Right atrium auricular region (tissue), 2 donors: ENCODE measurements around the gene KRTAP9-8. TPM values are rescaled to one million over a fixed set of nuclear protein-coding genes. Genes with fewer than 3 reads are reported as not detected.
"Not testable (repeated sequence)": the region's sequence is repeated elsewhere in the genome, so short reads cannot be mapped to it uniquely, and the experiment has no call there.

ENCODE experiments used
- DNase-seq: peaks from one replicate; pipeline ENCODE4 v3.0.0-alpha.2; 2019; ENCODE audit warnings: low spot score
- H3K27ac ChIP-seq, 2 donors: fragments of 200-600 bp; sonication (generic); 1 replicate in 1 of 2; 2 replicates in 1 of 2; pipeline ENCODE4 v1.5.1; 2016 to 2019
- H3K27me3 ChIP-seq, 2 donors: fragments of 200-600 bp; sonication (generic); one replicate each; pipeline versions ENCODE4 v1.5.1 to v1.6.0; 2017 to 2019
- H3K36me3 ChIP-seq: fragments of 200-600 bp; sonication (generic); one replicate; pipeline ENCODE4 v1.5.1; 2016
- H3K4me1 ChIP-seq, 2 donors: fragments of 200-600 bp; sonication (generic); one replicate each; pipeline versions ENCODE4 v1.5.1 to v1.6.0; 2017 to 2019
- H3K4me3 ChIP-seq, 2 donors: fragments of 200-600 bp; sonication (generic); 1 replicate in 1 of 2; 2 replicates in 1 of 2; pipeline ENCODE4 v1.5.1; 2017 to 2019; ENCODE audit warnings: mild to moderate bottlenecking in 1 of 2, moderate library complexity in 1 of 2
- H3K9me3 ChIP-seq, 2 donors: fragments of 200-600 bp; sonication (generic); one replicate each; pipeline ENCODE4 v1.5.1; 2019
- CTCF ChIP-seq, 2 donors: fragments of 200-600 bp; sonication (generic); IDR thresholded peaks; one replicate each; pipeline ENCODE4 v1.5.1; 2019; ENCODE audit warnings: antibody characterized with exemption in 2 of 2
- total RNA-seq, 2 donors: library from RNA; depleted of rRNA; stranded (reverse); fragments of >200 nt; gene quantifications; one replicate each; pipeline ENCODE4 v1.1.0, GENCODE V29; 2016

KRTAP9-8 gene
- total RNA-seq, 2 donors from 2014 or later = not detected

DNA sequence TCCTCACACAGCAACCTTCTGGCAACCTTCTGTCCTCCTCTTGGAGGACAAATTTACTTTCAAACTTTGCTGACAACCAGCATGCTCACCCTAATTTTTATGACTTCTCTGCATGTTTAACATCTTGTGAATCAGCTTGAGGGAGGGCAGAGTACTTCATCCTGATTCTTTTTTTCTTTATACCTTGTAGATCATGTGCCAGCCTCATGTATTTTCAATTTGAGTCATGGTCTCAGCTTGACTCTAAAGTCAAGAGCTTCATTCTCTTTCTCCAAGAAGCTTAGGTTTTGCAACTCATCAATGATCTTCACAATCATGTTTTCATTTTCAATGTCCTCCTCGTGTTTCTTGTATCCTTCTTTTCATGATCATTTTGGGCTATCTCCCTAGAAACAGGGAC lies 34.1 kb downstream of the KRTAP9-8 start:
- H3K27me3 ChIP-seq = no peaks in the 10 kb centered on the region
- H3K9me3 ChIP-seq = no peaks in the 10 kb centered on the region
- no peaks in the 10 kb centered on the region for H3K36me3 ChIP-seq
- no peaks in the 10 kb centered on the region for H3K4me1 ChIP-seq
- no peak for TF ChIP-seq CTCF (IDR thresholded peaks at IDR 0.05)
- DNase-seq = no peak
- no peak overlapping the region for H3K4me3 ChIP-seq
- H3K27ac ChIP-seq = no peak overlapping the region

- DNase-seq = not testable (repeated sequence)
Observed at GRCh38 chr17:41275648-41276190, 37.9 kb downstream of the KRTAP9-8 start, which contains the start of gene KRTAP9-7. Gene KRTAP9-7, plus strand, starts transcription at chr17:41275698. Its CDS starts 0 bp downstream, at chr17:41275698.

GRCh38 chr17:41278176-41278955 lies 40.6 kb downstream of the KRTAP9-8 start:
- Histone ChIP-seq H3K27me3 (no peaks in the 10 kb centered on the region), H3K4me1 (no peaks in the 10 kb centered on the region), H3K36me3 (no peaks in the 10 kb centered on the region), H3K27ac (no peak overlapping the region), H3K9me3 (no peaks in the 10 kb centered on the region), H3K4me3 (no peak overlapping the region)
- no peak for DNase-seq
- no peak for TF ChIP-seq CTCF (IDR thresholded peaks at IDR 0.05)

More at GRCh38 chr17:41275648-41276190, 37.9 kb downstream of the KRTAP9-8 start, which contains the start of gene KRTAP9-7:
- not testable (repeated sequence) for H3K27me3 ChIP-seq, H3K4me3 ChIP-seq, H3K9me3 ChIP-seq, H3K36me3 ChIP-seq, H3K4me1 ChIP-seq, H3K27ac ChIP-seq

DNA sequence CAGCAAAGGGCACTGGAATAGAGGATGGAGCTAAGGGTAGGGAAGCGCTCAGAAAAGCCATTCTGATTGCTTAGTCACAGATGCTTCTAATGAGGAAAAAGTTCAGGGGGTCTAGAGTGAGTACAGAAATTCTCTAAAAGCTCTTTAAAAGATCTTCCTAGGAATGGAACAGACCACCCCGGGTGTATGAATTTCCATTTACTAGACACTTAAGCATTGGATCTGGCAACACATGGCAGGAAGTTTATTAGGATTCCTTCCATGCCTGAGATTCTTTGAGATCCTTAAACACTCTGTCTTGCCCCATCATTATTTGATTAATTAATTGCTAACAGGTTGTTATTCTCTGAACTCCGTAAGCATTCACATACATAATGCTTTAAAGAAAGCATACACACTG lies 46.2 kb downstream of the KRTAP9-8 start:
- Histone ChIP-seq H3K4me1 (no peaks in the 10 kb centered on the region), H3K4me3 (no peak overlapping the region), H3K9me3 (no peaks in the 10 kb centered on the region), H3K27me3 (no peaks in the 10 kb centered on the region), H3K36me3 (no peaks in the 10 kb centered on the region), H3K27ac (no peak overlapping the region)
- no peak for TF ChIP-seq CTCF (IDR thresholded peaks at IDR 0.05)
- no peak for DNase-seq

DNA sequence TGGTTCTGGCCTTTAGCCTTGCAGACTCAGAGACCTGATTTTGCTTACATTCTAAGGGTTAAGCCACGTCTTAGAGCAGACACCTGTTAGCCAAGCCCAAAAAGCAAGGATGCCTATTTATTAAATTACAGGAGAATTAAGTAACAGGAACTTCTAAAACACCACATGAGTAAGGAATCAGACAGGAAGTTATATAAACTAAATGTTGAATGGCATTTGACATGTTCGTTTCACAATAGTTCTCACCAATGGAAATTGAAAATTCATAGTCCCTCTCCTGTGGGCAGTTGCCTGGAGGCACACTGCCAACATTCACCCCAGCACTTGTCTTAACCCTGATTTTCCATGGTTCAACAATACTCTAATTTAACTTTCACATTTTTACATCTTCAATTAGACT lies 46.7 kb downstream of the KRTAP9-8 start:
- no peak overlapping the region for H3K27ac ChIP-seq
- H3K4me1 ChIP-seq = no peaks in the 10 kb centered on the region
- no peaks in the 10 kb centered on the region for H3K9me3 ChIP-seq
- no peaks in the 10 kb centered on the region for H3K36me3 ChIP-seq
- no peak for DNase-seq
- no peak overlapping the region for H3K4me3 ChIP-seq
- no peaks in the 10 kb centered on the region for H3K27me3 ChIP-seq
- TF ChIP-seq CTCF (IDR thresholded peaks at IDR 0.05) = no peak

GRCh38 chr17:41287050-41287449 lies 49.3 kb downstream of the KRTAP9-8 start:
- Histone ChIP-seq H3K27me3 (no peaks in the 10 kb centered on the region), H3K4me1 (no peaks in the 10 kb centered on the region), H3K9me3 (no peaks in the 10 kb centered on the region), H3K27ac (no peak overlapping the region), H3K4me3 (no peak overlapping the region), H3K36me3 (no peaks in the 10 kb centered on the region)
- DNase-seq = no peak
- no peak for TF ChIP-seq CTCF (IDR thresholded peaks at IDR 0.05)

Other genes starting within 250 kb of the KRTAP9-8 start
- gene KRTAP3-3, start 243.8 kb upstream of the KRTAP9-8 start, total RNA-seq = not detected
- not detected for gene KRTAP3-2, start 238.1 kb upstream of the KRTAP9-8 start, total RNA-seq
- gene KRTAP3-1, start 228.9 kb upstream of the KRTAP9-8 start, total RNA-seq = not detected
- not detected for gene KRTAP1-5, start 210.8 kb upstream of the KRTAP9-8 start, total RNA-seq
- gene KRTAP1-4, start 207.8 kb upstream of the KRTAP9-8 start, total RNA-seq = not detected
- gene KRTAP1-3, start 203.1 kb upstream of the KRTAP9-8 start, total RNA-seq = under 1 TPM in 1 of 2 donors, not detected in 1; 0.39 TPM
- gene KRTAP1-1, start 196.5 kb upstream of the KRTAP9-8 start, total RNA-seq = not detected
- gene KRTAP2-1, start 190.7 kb upstream of the KRTAP9-8 start, total RNA-seq = not detected
- gene KRTAP2-2, start 182.8 kb upstream of the KRTAP9-8 start, total RNA-seq = not detected
- gene KRTAP2-3, start 177.9 kb upstream of the KRTAP9-8 start, total RNA-seq = not detected
- gene KRTAP2-4, start 172.1 kb upstream of the KRTAP9-8 start, total RNA-seq = not detected
- gene KRTAP4-7, start 153.8 kb upstream of the KRTAP9-8 start, total RNA-seq = not detected
- not detected for gene KRTAP4-8, start 139.9 kb upstream of the KRTAP9-8 start, total RNA-seq
- gene KRTAP4-16, start 135.8 kb upstream of the KRTAP9-8 start, total RNA-seq = not detected
- not detected for gene KRTAP4-9, start 132.6 kb upstream of the KRTAP9-8 start, total RNA-seq
- not detected for gene KRTAP4-11, start 119.6 kb upstream of the KRTAP9-8 start, total RNA-seq
- gene KRTAP4-12, start 113.8 kb upstream of the KRTAP9-8 start, total RNA-seq = not detected
- gene KRTAP4-6, start 97.5 kb upstream of the KRTAP9-8 start, total RNA-seq = not detected
- gene KRTAP4-5, start 88.2 kb upstream of the KRTAP9-8 start, total RNA-seq = not detected
- not detected for gene KRTAP4-4, start 77.3 kb upstream of the KRTAP9-8 start, total RNA-seq
- not detected for gene KRTAP4-3, start 69.8 kb upstream of the KRTAP9-8 start, total RNA-seq
- not detected for gene KRTAP4-2, start 59.8 kb upstream of the KRTAP9-8 start, total RNA-seq
- gene KRTAP4-1, start 53.1 kb upstream of the KRTAP9-8 start, total RNA-seq = not detected
- not detected for gene KRTAP9-1, start 48.1 kb upstream of the KRTAP9-8 start, total RNA-seq
- not detected for gene KRTAP9-2, start 11.4 kb upstream of the KRTAP9-8 start, total RNA-seq
- gene KRTAP9-3, start 5.5 kb upstream of the KRTAP9-8 start, total RNA-seq = not detected
- not detected for gene KRTAP9-4, start 11.7 kb downstream of the KRTAP9-8 start, total RNA-seq
- gene KRTAP9-9, start 17.4 kb downstream of the KRTAP9-8 start, total RNA-seq = not detected
- gene KRTAP9-6, start 27.4 kb downstream of the KRTAP9-8 start, total RNA-seq = not detected
- not detected for gene KRTAP9-7, start 37.7 kb downstream of the KRTAP9-8 start, total RNA-seq
- gene KRTAP29-1, start 64.9 kb downstream of the KRTAP9-8 start, total RNA-seq = not detected
- not detected for gene KRTAP16-1, start 71.3 kb downstream of the KRTAP9-8 start, total RNA-seq
- gene KRTAP17-1, start 77.7 kb downstream of the KRTAP9-8 start, total RNA-seq = not detected
- gene KRT33A, start 112.8 kb downstream of the KRTAP9-8 start, total RNA-seq = not detected
- gene KRT33B, start 131.8 kb downstream of the KRTAP9-8 start, total RNA-seq = not detected
- gene KRT34, start 144.3 kb downstream of the KRTAP9-8 start, total RNA-seq = not detected
- not detected for gene KRT31, start 159.6 kb downstream of the KRTAP9-8 start, total RNA-seq
- not detected for gene KRT37, start 186.6 kb downstream of the KRTAP9-8 start, total RNA-seq
- gene KRT38, start 203.0 kb downstream of the KRTAP9-8 start, total RNA-seq = not detected
- not detected for gene KRT32, start 229.4 kb downstream of the KRTAP9-8 start, total RNA-seq
- gene KRT35, start 243.2 kb downstream of the KRTAP9-8 start, total RNA-seq = not detected